ENCODE data around the gene PSORS1C1. TPM values are rescaled to one million over a fixed set of nuclear protein-coding genes. Genes with fewer than 3 reads are reported as not detected.
"Not testable (repeated sequence)": the region's sequence is repeated elsewhere in the genome, so short reads cannot be mapped to it uniquely, and the experiment has no call there.

PSORS1C1 gene
- total and polyA plus RNA-seq, 9 donors = 0.45 to 7.8 (median 2.3) TPM

GRCh38 chr6:31187780-31188194 lies 73.2 kb downstream of the PSORS1C1 start:
- Histone ChIP-seq H3K27ac (no peak overlapping the region), H3K4me1 (ENCODE audit: insufficient read depth) (no peaks in the 10 kb centered on the region), H3K27me3 (no peaks in the 10 kb centered on the region), H3K36me3 (no peaks in the 10 kb centered on the region), H3K9me3 (no peaks in the 10 kb centered on the region), H3K4me3 (no peak overlapping the region)
- WGBS, 3 donors = 28 to 40% (median 37%) methylated on average over 5 of the region's 5 CpGs
- TF ChIP-seq EP300 (IDR thresholded peaks at IDR 0.05) = no peak
- intact Hi-C loops (cut with DNase I) = no loop called here
- no peak for DNase-seq

GRCh38 chr6:31189223-31189622 lies 74.6 kb downstream of the PSORS1C1 start:
- H3K27ac ChIP-seq; intact Hi-C loops (cut with DNase I); H3K4me3 ChIP-seq; H3K36me3 ChIP-seq; H3K27me3 ChIP-seq; H3K4me1 ChIP-seq (ENCODE audit: insufficient read depth); H3K9me3 ChIP-seq; DNase-seq: not testable (repeated sequence)
- WGBS, 3 donors = 88 to 96% (median 95%) methylated on average over 3 of the region's 3 CpGs

Small RNAs within 50 kb of the gene (small RNA-seq; reads per million reads assigned to genes)
- gene POLR2LP1 (not detected), gene RNU6-1133P (not detected)

Other genes with a start within 250 kb of the PSORS1C1 start
- 100 to 1,000 TPM in 2 of 7 donors, 10 to 100 TPM in 5; 20.1 to 116 (median 83.7) TPM for gene DDR1, start 230.3 kb upstream of the PSORS1C1 start, total RNA-seq
- gene DDR1, start 230.3 kb upstream of the PSORS1C1 start, polyA plus RNA-seq = 10 to 100 TPM; 21.7 to 35.4 TPM
- 10 to 100 TPM in 6 of 7 donors, 1 to 10 TPM in 1; 5.6 to 43.9 (median 25.7) TPM for gene GTF2H4, start 206.6 kb upstream of the PSORS1C1 start, total RNA-seq
- 10 to 100 TPM; 22.0 to 24.5 TPM for gene GTF2H4, start 206.6 kb upstream of the PSORS1C1 start, polyA plus RNA-seq
- gene VARS2, start 200.6 kb upstream of the PSORS1C1 start, total RNA-seq = 10 to 100 TPM in 6 of 7 donors, 1 to 10 TPM in 1; 6.7 to 32.3 (median 19.8) TPM
- gene VARS2, start 200.6 kb upstream of the PSORS1C1 start, polyA plus RNA-seq = 10 to 100 TPM; 17.0 to 23.4 TPM
- 1 to 10 TPM in 1 of 7 donors, under 1 TPM in 2, not detected in 4; 0.80 to 3.1 (median 0.82) TPM for gene SFTA2, start 182.6 kb upstream of the PSORS1C1 start, total RNA-seq
- gene SFTA2, start 182.6 kb upstream of the PSORS1C1 start, polyA plus RNA-seq = not detected
- gene MUCL3, start 173.8 kb upstream of the PSORS1C1 start, total RNA-seq = under 1 TPM in 1 of 7 donors, not detected in 6; under 0.01 TPM
- gene MUCL3, start 173.8 kb upstream of the PSORS1C1 start, polyA plus RNA-seq = not detected
- gene MUC21, start 131.1 kb upstream of the PSORS1C1 start, total RNA-seq = not detected
- gene MUC21, start 131.1 kb upstream of the PSORS1C1 start, polyA plus RNA-seq = not detected
- gene MUC22, start 104.3 kb upstream of the PSORS1C1 start, total RNA-seq = not detected
- gene MUC22, start 104.3 kb upstream of the PSORS1C1 start, polyA plus RNA-seq = not detected
- gene C6orf15, start 2.2 kb upstream of the PSORS1C1 start, total RNA-seq = not detected
- gene C6orf15, start 2.2 kb upstream of the PSORS1C1 start, polyA plus RNA-seq = not detected
- gene CDSN, start 5.6 kb downstream of the PSORS1C1 start, total RNA-seq = under 1 TPM in 1 of 7 donors, not detected in 6; 0.34 TPM
- gene CDSN, start 5.6 kb downstream of the PSORS1C1 start, polyA plus RNA-seq = under 1 TPM in 1 of 2 donors, not detected in 1; 0.05 TPM
- not detected for gene PSORS1C2, start 24.3 kb downstream of the PSORS1C1 start, total RNA-seq
- not detected for gene PSORS1C2, start 24.3 kb downstream of the PSORS1C1 start, polyA plus RNA-seq
- 10 to 100 TPM; 11.2 to 31.5 (median 25.6) TPM for gene CCHCR1, start 43.0 kb downstream of the PSORS1C1 start, total RNA-seq
- gene CCHCR1, start 43.0 kb downstream of the PSORS1C1 start, polyA plus RNA-seq = 10 to 100 TPM; 11.9 to 21.2 TPM
- 1 to 10 TPM; 3.9 to 9.9 (median 6.7) TPM for gene TCF19, start 43.8 kb downstream of the PSORS1C1 start, total RNA-seq
- gene TCF19, start 43.8 kb downstream of the PSORS1C1 start, polyA plus RNA-seq = 1 to 10 TPM; 7.1 to 7.2 TPM
- 10 to 100 TPM in 1 of 7 donors, 1 to 10 TPM in 3, under 1 TPM in 2, not detected in 1; 0.28 to 61.2 (median 3.6) TPM for gene POU5F1, start 55.9 kb downstream of the PSORS1C1 start, total RNA-seq
- under 1 TPM; 0.25 to 0.41 TPM for gene POU5F1, start 55.9 kb downstream of the PSORS1C1 start, polyA plus RNA-seq
- 100 to 1,000 TPM; 195 to 480 (median 354) TPM for gene HLA-C, start 157.3 kb downstream of the PSORS1C1 start, total RNA-seq
- gene HLA-C, start 157.3 kb downstream of the PSORS1C1 start, polyA plus RNA-seq = 100 to 1,000 TPM; 306 to 700 TPM
- gene HLA-B, start 242.4 kb downstream of the PSORS1C1 start, total RNA-seq = 100 to 1,000 TPM; 358 to 625 (median 492) TPM
- 1,000 to 10,000 TPM in 1 of 2 donors, 100 to 1,000 TPM in 1; 680 to 2,036 TPM for gene HLA-B, start 242.4 kb downstream of the PSORS1C1 start, polyA plus RNA-seq

Measured in ovary (tissue), 9 donors.